SU-DHL-6 (cell line): ENCODE data around the gene EPB41L1.

Source experiments
- H2AFZ ChIP-seq: fragments of 200-600 bp; sonication (generic); 2 replicates; pipeline ENCODE4 v1.6.1; 2014; ENCODE audit warnings: low read depth, mild to moderate bottlenecking, moderate library complexity, mixed read lengths, antibody characterized with exemption, low read length; ENCODE audit not compliant: severe bottlenecking
- H3F3A ChIP-seq: fragments of 200-600 bp; shearing (Covaris generic); 2 replicates; pipeline ENCODE4 v1.6.0; 2016; ENCODE audit warnings: antibody characterized with exemption, mild to moderate bottlenecking; ENCODE audit not compliant: insufficient read depth
- H3K27ac ChIP-seq: fragments of 200-600 bp; sonication (generic); 2 replicates; pipeline ENCODE4 v1.5.1; 2016; ENCODE audit warnings: low read depth, mild to moderate bottlenecking, low read length, moderate library complexity, mixed read lengths
- H3K27me3 ChIP-seq: fragments of 200-600 bp; sonication (generic), shearing (Covaris generic); 2 replicates; pipeline ENCODE4 v1.6.0; 2014; ENCODE audit warnings: mild to moderate bottlenecking, low read length
- H3K36me3 ChIP-seq: fragments of 200-600 bp; sonication (generic); 2 replicates; pipeline ENCODE4 v1.6.1; 2014; ENCODE audit warnings: mild to moderate bottlenecking, low read length, mixed read lengths
- H3K4me2 ChIP-seq: fragments of 300-600, 200-600 bp; shearing (Covaris generic), sonication (generic); 2 replicates; pipeline ENCODE4 v1.6.0; 2014; ENCODE audit warnings: low read length, low read depth, mild to moderate bottlenecking; ENCODE audit not compliant: poor library complexity, severe bottlenecking
- H3K4me3 ChIP-seq: fragments of 200-600 bp; sonication (generic); 2 replicates; pipeline ENCODE4 v1.5.1; 2014; ENCODE audit warnings: antibody characterized with exemption, low read length, mild to moderate bottlenecking, mixed read lengths; ENCODE audit not compliant: insufficient read depth, poor library complexity, severe bottlenecking
- H3K79me2 ChIP-seq: fragments of 200-600 bp; sonication (generic); 2 replicates; pipeline ENCODE4 v1.6.1; 2014; ENCODE audit warnings: mild to moderate bottlenecking, low read length, moderate library complexity; ENCODE audit not compliant: insufficient read depth
- H3K9ac ChIP-seq: fragments of 200-600 bp; sonication (generic); 2 replicates; pipeline ENCODE4 v1.7.0; 2014; ENCODE audit warnings: mild to moderate bottlenecking, low read length
- H3K9me2 ChIP-seq: fragments of 200-600 bp; sonication (generic); replicated peaks from 2 replicates; pipeline ENCODE4 v1.6.1; 2014; ENCODE audit warnings: low read length; ENCODE audit not compliant: insufficient read depth
- H3K9me3 ChIP-seq: fragments of 200-600 bp; sonication (generic); 2 replicates; pipeline ENCODE4 v1.6.1; 2014; ENCODE audit warnings: low read length, mixed read lengths; ENCODE audit not compliant: insufficient read depth
- H4K20me1 ChIP-seq: fragments of 200-600 bp; sonication (generic); 2 replicates; pipeline ENCODE4 v1.6.1; 2014; ENCODE audit warnings: low read depth, mild to moderate bottlenecking, antibody characterized with exemption, low read length, moderate library complexity, mixed read lengths
- EZH2phosphoT487 ChIP-seq: fragments of 200-600 bp; sonication (generic), shearing (Covaris generic); conservative IDR thresholded peaks from 2 replicates; pipeline ENCODE4 v1.6.1; 2018; ENCODE audit warnings: mild to moderate bottlenecking, antibody characterized with exemption, low read length, moderate library complexity, mixed read lengths
- TF ChIP-seq, protein P1 (sequence below): fragments of 200-600 bp; sonication (generic); IDR thresholded peaks from one replicate; pipeline ENCODE4 v1.5.1; 2017; ENCODE audit warnings: antibody characterized with exemption, mild to moderate bottlenecking, low read length, moderate library complexity; ENCODE audit not compliant: insufficient read depth, poor library complexity, severe bottlenecking

EPB41L1 gene

DNA sequence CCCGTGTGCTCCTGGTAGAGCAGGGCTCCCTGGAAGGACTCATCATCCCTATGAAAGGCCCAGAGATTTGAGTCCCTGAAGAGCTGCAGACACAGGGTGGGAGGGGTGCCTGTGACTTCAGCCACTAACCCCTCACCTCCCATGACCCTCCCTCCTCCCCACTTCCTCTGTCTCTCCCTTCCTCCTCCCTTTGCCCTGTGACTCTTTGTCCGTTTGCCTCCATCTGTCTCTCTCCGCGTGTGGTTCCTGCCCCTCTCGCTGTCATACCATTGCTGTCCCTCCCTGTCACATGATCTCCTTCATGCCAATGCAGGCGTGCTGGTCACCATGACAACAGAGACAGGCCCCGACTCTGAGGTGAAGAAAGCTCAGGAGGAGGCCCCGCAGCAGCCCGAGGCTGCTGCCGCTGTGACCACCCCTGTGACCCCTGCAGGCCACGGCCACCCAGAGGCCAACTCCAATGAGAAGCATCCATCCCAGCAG is 19.0 kb downstream of the EPB41L1 start:
- no peaks in the 10 kb centered on the region for H4K20me1 ChIP-seq
- H3K36me3 ChIP-seq, result no peaks in the 10 kb centered on the region
- H2AFZ ChIP-seq, result no peak overlapping the region
- H3K79me2 ChIP-seq, result no peaks in the 10 kb centered on the region
- H3F3A ChIP-seq, result no peaks in the 10 kb centered on the region
- H3K4me2 ChIP-seq, result no peak overlapping the region
- H3K27me3 ChIP-seq, result no peaks in the 10 kb centered on the region
- H3K27ac ChIP-seq, result no peak overlapping the region
- TF ChIP-seq EZH2phosphoT487, result no peak
- TF ChIP-seq, protein P1, sequence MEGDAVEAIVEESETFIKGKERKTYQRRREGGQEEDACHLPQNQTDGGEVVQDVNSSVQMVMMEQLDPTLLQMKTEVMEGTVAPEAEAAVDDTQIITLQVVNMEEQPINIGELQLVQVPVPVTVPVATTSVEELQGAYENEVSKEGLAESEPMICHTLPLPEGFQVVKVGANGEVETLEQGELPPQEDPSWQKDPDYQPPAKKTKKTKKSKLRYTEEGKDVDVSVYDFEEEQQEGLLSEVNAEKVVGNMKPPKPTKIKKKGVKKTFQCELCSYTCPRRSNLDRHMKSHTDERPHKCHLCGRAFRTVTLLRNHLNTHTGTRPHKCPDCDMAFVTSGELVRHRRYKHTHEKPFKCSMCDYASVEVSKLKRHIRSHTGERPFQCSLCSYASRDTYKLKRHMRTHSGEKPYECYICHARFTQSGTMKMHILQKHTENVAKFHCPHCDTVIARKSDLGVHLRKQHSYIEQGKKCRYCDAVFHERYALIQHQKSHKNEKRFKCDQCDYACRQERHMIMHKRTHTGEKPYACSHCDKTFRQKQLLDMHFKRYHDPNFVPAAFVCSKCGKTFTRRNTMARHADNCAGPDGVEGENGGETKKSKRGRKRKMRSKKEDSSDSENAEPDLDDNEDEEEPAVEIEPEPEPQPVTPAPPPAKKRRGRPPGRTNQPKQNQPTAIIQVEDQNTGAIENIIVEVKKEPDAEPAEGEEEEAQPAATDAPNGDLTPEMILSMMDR, result no peak
- H3K9ac ChIP-seq, result no peak overlapping the region
- no peak overlapping the region for H3K4me3 ChIP-seq
- H3K9me2 ChIP-seq, result no peaks in the 10 kb centered on the region
- no peaks in the 10 kb centered on the region for H3K9me3 ChIP-seq

DNA sequence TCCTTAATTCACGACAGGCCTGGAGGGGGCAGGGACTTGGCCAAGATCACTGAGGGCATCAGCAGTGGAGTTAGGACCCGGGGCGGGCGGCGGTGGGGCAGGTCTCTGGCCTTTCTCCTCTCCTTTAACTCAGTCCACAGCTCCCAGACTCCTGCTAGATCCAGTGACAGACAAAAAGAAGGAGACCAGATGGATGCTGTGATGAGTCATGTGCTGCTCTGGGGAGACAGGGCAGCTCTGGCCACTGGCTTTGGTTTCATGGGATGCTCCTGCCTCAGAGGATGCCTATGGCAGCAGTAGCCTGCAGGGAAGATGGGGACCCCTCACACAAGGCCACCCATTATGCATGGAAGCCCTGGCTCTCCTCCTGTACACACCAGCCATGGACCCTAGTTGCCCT is 20.5 kb downstream of the EPB41L1 start:
- H2AFZ ChIP-seq, result no peak overlapping the region
- no peaks in the 10 kb centered on the region for H3F3A ChIP-seq
- no peak overlapping the region for H3K9ac ChIP-seq
- no peaks in the 10 kb centered on the region for H4K20me1 ChIP-seq
- H3K27me3 ChIP-seq, result no peaks in the 10 kb centered on the region
- no peak overlapping the region for H3K4me2 ChIP-seq
- H3K9me2 ChIP-seq, result no peaks in the 10 kb centered on the region
- H3K27ac ChIP-seq, result no peak overlapping the region
- H3K79me2 ChIP-seq, result no peaks in the 10 kb centered on the region
- TF ChIP-seq EZH2phosphoT487, result no peak
- TF ChIP-seq, protein P1, result no peak
- no peaks in the 10 kb centered on the region for H3K36me3 ChIP-seq
- H3K9me3 ChIP-seq, result no peaks in the 10 kb centered on the region
- no peak overlapping the region for H3K4me3 ChIP-seq

DNA sequence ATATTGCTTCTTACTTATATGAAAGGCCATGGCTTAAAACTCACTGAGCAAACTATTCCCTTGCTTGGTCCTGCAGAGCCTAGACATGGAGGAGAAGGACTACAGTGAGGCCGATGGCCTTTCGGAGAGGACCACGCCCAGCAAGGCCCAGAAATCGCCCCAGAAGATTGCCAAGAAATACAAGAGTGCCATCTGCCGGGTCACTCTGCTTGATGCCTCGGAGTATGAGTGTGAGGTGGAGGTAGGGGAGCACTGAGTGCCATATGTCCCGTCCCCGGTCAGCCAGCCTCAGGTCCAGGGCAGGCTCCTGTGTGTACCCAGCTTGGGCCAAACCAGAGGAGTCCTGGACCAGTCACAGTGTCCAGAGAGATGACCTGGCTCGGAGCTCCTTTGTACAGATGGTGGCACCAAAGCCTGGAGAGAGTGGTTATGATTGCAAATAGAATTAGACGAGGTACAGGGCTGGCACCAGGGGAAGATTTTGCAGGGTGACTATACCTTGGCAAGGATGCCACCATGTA is 21.0 kb downstream of the EPB41L1 start:
- no peaks in the 10 kb centered on the region for H3K27me3 ChIP-seq
- H3K4me3 ChIP-seq, result no peak overlapping the region
- H4K20me1 ChIP-seq, result no peaks in the 10 kb centered on the region
- H3K4me2 ChIP-seq, result no peak overlapping the region
- no peaks in the 10 kb centered on the region for H3K36me3 ChIP-seq
- H2AFZ ChIP-seq, result no peak overlapping the region
- H3K9me3 ChIP-seq, result no peaks in the 10 kb centered on the region
- no peaks in the 10 kb centered on the region for H3K9me2 ChIP-seq
- no peaks in the 10 kb centered on the region for H3F3A ChIP-seq
- TF ChIP-seq, protein P1, result no peak
- TF ChIP-seq EZH2phosphoT487, result no peak
- H3K9ac ChIP-seq, result no peak overlapping the region
- no peaks in the 10 kb centered on the region for H3K79me2 ChIP-seq
- H3K27ac ChIP-seq, result no peak overlapping the region
